Head of caudate nucleus (tissue), 42 donors: ENCODE data around the gene COL4A2.

Experiments used
- DNase-seq, 42 donors: peaks; one replicate each; pipeline versions ENCODE4 v3.0.0 to v3.0.0-alpha.2; 2020 to 2021; ENCODE audit warnings: mixed read lengths in 7 of 42
- intact Hi-C: fragments of 100-400 bp; cut with DNase I; formaldehyde crosslinking; loops from one replicate; pipeline ENCODE4 v1.15.0; 2022

The COL4A2 gene

GRCh38 chr13:110361365-110361911 is 54.4 kb downstream of the COL4A2 start:
- intact Hi-C loops, result no loop called here
- no peak for DNase-seq

- intact Hi-C loops, result no loop called here
- no peak for DNase-seq
Observed at GRCh38 chr13:110363010-110363409, 55.9 kb downstream of the COL4A2 start.

GRCh38 chr13:110364081-110364480 is 57.0 kb downstream of the COL4A2 start:
- intact Hi-C loops, result no loop called here
- no peak for DNase-seq

GRCh38 chr13:110365876-110366275 is 58.8 kb downstream of the COL4A2 start:
- intact Hi-C loops, result loop anchor here (5.0 kb wide), 1 partner anchor 46 kb away; no protein-coding TSS in a partner anchor
- DNase-seq, result no peak

GRCh38 chr13:110366733-110367132 is 59.6 kb downstream of the COL4A2 start:
- DNase-seq, result no peak

GRCh38 chr13:110367620-110368019 is 60.5 kb downstream of the COL4A2 start:
- intact Hi-C loops, result loop anchor here (5.0 kb wide), 1 partner anchor 45 kb away; no protein-coding TSS in a partner anchor
- DNase-seq, result no peak

More at GRCh38 chr13:110366733-110367132, 59.6 kb downstream of the COL4A2 start:
- intact Hi-C loops, result loop anchor here (5.0 kb wide), 1 partner anchor 46 kb away; no protein-coding TSS in a partner anchor

- intact Hi-C loops, result loop anchor here (5.0 kb wide), 1 partner anchor 44 kb away; no protein-coding TSS in a partner anchor
- DNase-seq, result no peak
Observed at GRCh38 chr13:110368408-110368807, 61.3 kb downstream of the COL4A2 start.

- intact Hi-C loops, result loop anchor here (5.0 kb wide), 1 partner anchor 43 kb away; no protein-coding TSS in a partner anchor
- DNase-seq, result peak in 2 of 42 donors; percentile 10 to 16
Observed at GRCh38 chr13:110369400-110369799, 62.3 kb downstream of the COL4A2 start.

GRCh38 chr13:110371550-110372465 is 64.7 kb downstream of the COL4A2 start:
- intact Hi-C loops, result no loop called here
- no peak for DNase-seq

- no peak for DNase-seq
- intact Hi-C loops, result no loop called here
Observed at GRCh38 chr13:110372676-110373075, 65.6 kb downstream of the COL4A2 start.

GRCh38 chr13:110373617-110374016 is 66.5 kb downstream of the COL4A2 start:
- DNase-seq, result no peak
- intact Hi-C loops, result no loop called here

- no peak for DNase-seq
- intact Hi-C loops, result no loop called here
Observed at GRCh38 chr13:110374431-110375370, 67.6 kb downstream of the COL4A2 start.

- intact Hi-C loops, result no loop called here
- DNase-seq, result no peak
Observed at GRCh38 chr13:110376120-110376519, 69.0 kb downstream of the COL4A2 start.

- no peak for DNase-seq
- intact Hi-C loops, result no loop called here
Observed at GRCh38 chr13:110377178-110377825, 70.2 kb downstream of the COL4A2 start.

- no peak for DNase-seq
- intact Hi-C loops, result no loop called here
Observed at GRCh38 chr13:110377826-110378201, 70.7 kb downstream of the COL4A2 start.

GRCh38 chr13:110379358-110379757 is 72.3 kb downstream of the COL4A2 start:
- DNase-seq, result no peak
- intact Hi-C loops, result no loop called here

- intact Hi-C loops, result no loop called here
Observed at GRCh38 chr13:110379905-110380341, 72.8 kb downstream of the COL4A2 start.

GRCh38 chr13:110380359-110381028 is 73.4 kb downstream of the COL4A2 start:
- DNase-seq, result no peak
- intact Hi-C loops, result no loop called here

More at GRCh38 chr13:110379905-110380341, 72.8 kb downstream of the COL4A2 start:
- no peak for DNase-seq
